ENCODE measurements around the gene IPCEF1. TPM values are rescaled to one million over a fixed set of nuclear protein-coding genes. Genes with fewer than 3 reads are reported as not detected.

The IPCEF1 gene
- total and polyA plus RNA-seq, 4 donors: 0.46 to 2.8 (median 1.3) TPM

GRCh38 chr6:154384191-154384590 is 27.6 kb upstream of the IPCEF1 start:
- TF ChIP-seq RXRA (IDR thresholded peaks at IDR 0.05): no peak
- TF ChIP-seq GABPA (IDR thresholded peaks at IDR 0.05 in 1 of 2, conservative IDR thresholded peaks at IDR 0.05 in 1 of 2): no peak
- TF ChIP-seq YY1 (IDR thresholded peaks at IDR 0.05): no peak
- TF ChIP-seq EGR1 (IDR thresholded peaks at IDR 0.05; ENCODE audit: low read depth in 2 of 2): no peak
- no peak for TF ChIP-seq HNF4A (conservative IDR thresholded peaks at IDR 0.05)
- no peak for TF ChIP-seq ATF3 (IDR thresholded peaks at IDR 0.05)
- no peak for TF ChIP-seq REST (IDR thresholded peaks at IDR 0.05)
- no peak for TF ChIP-seq SP1 (IDR thresholded peaks at IDR 0.05)
- H3K27me3 ChIP-seq (ENCODE audit: control insufficient read depth in 4 of 4, insufficient read depth in 4 of 4, low read length in 3 of 4): no peaks in the 10 kb centered on the region
- no peak overlapping the region for H3K4me3 ChIP-seq (ENCODE audit: low read depth in 1 of 3, low read length in 3 of 3)
- no peak for DNase-seq (ENCODE audit: low spot score)
- H3K4me1 ChIP-seq (ENCODE audit: control insufficient read depth in 4 of 4, insufficient read depth in 4 of 4, low read length in 3 of 4): peaks cover 0 to 1% (median 0%) of the 10 kb centered on the region in 4 donors
- WGBS: 77% methylated on average over 2 of the region's 2 CpGs
- H3K27ac ChIP-seq (ENCODE audit: low read depth in 1 of 2, low read length in 2 of 2): no peak overlapping the region
- no peak overlapping the region for H3K9ac ChIP-seq (ENCODE audit: low read depth in 1 of 2, low read length in 2 of 2)
- H3K9me3 ChIP-seq (ENCODE audit: control insufficient read depth in 4 of 4, low read length in 3 of 4): peaks cover 0 to 4% (median 3%) of the 10 kb centered on the region in 4 donors
- H3K36me3 ChIP-seq (ENCODE audit: control insufficient read depth in 4 of 4, insufficient read depth in 3 of 4, low read depth in 1 of 4, low read length in 3 of 4): no peaks in the 10 kb centered on the region

- WGBS: 92% methylated on average over 6 of the region's 6 CpGs
- no peak for TF ChIP-seq FOXA1 (IDR thresholded peaks at IDR 0.05)
- no peak for TF ChIP-seq HNF4G (IDR thresholded peaks at IDR 0.05)
- TF ChIP-seq RXRA (IDR thresholded peaks at IDR 0.05): no peak
- TF ChIP-seq TAF1 (conservative IDR thresholded peaks at IDR 0.05): no peak
- no peak for TF ChIP-seq ZBTB33 (IDR thresholded peaks at IDR 0.05)
- no peak for TF ChIP-seq HNF4A (conservative IDR thresholded peaks at IDR 0.05)
- TF ChIP-seq GABPA (IDR thresholded peaks at IDR 0.05 in 1 of 2, conservative IDR thresholded peaks at IDR 0.05 in 1 of 2): no peak
- TF ChIP-seq CTCF (IDR thresholded peaks at IDR 0.05; ENCODE audit: low read depth, low read length, missing input control): no peak
- no peak for TF ChIP-seq SP1 (IDR thresholded peaks at IDR 0.05)
- no peak for TF ChIP-seq YY1 (IDR thresholded peaks at IDR 0.05)
- TF ChIP-seq EGR1 (IDR thresholded peaks at IDR 0.05; ENCODE audit: low read depth in 2 of 2): no peak
- no peak for TF ChIP-seq RAD21 (IDR thresholded peaks at IDR 0.05)
- TF ChIP-seq NR2F2 (IDR thresholded peaks at IDR 0.05): no peak
- TF ChIP-seq JUND (IDR thresholded peaks at IDR 0.05): no peak
- no peak for TF ChIP-seq MAX (IDR thresholded peaks at IDR 0.05)
- no peak for TF ChIP-seq FOXA2 (IDR thresholded peaks at IDR 0.05)
- no peak for TF ChIP-seq REST (IDR thresholded peaks at IDR 0.05)
- Histone ChIP-seq H3K9me3 (ENCODE audit: control insufficient read depth in 4 of 4, low read length in 3 of 4) (peaks cover 0 to 4% (median 3%) of the 10 kb centered on the region in 4 donors), H3K36me3 (ENCODE audit: control insufficient read depth in 4 of 4, insufficient read depth in 3 of 4, low read depth in 1 of 4, low read length in 3 of 4) (no peaks in the 10 kb centered on the region), H3K27me3 (ENCODE audit: control insufficient read depth in 4 of 4, insufficient read depth in 4 of 4, low read length in 3 of 4) (no peaks in the 10 kb centered on the region), H3K4me3 (ENCODE audit: low read depth in 1 of 3, low read length in 3 of 3) (no peak overlapping the region), H3K4me1 (ENCODE audit: control insufficient read depth in 4 of 4, insufficient read depth in 4 of 4, low read length in 3 of 4) (peaks cover 0 to 1% (median 0%) of the 10 kb centered on the region in 4 donors), H3K9ac (ENCODE audit: low read depth in 1 of 2, low read length in 2 of 2) (no peak overlapping the region), H3K27ac (ENCODE audit: low read depth in 1 of 2, low read length in 2 of 2) (no peak overlapping the region)
- DNase-seq (ENCODE audit: low spot score): no peak
Measured at GRCh38 chr6:154383273-154383672, 26.7 kb upstream of the IPCEF1 start.

Measured in liver (tissue), 9 donors.